Eye (tissue), 1 donor: ENCODE measurements around the gene TULP4.
A peak's percentile ranks its signal among the peaks of the same experiment; 100 is the strongest.
"Not testable (repeated sequence)": the region's sequence is repeated elsewhere in the genome, so short reads cannot be mapped to it uniquely, and the experiment has no call there.

Experiments used
- DNase-seq: peaks from one replicate; pipeline ENCODE4 v3.0.0-alpha.2; 2015

The TULP4 gene

GRCh38 chr6:158514176-158514575, 201.9 kb downstream of the TULP4 start:
- DNase-seq = no peak

GRCh38 chr6:158514991-158515390, 202.7 kb downstream of the TULP4 start:
- no peak for DNase-seq

GRCh38 chr6:158516098-158516497, 203.8 kb downstream of the TULP4 start:
- DNase-seq = peak; percentile 61

- DNase-seq = no peak
These were observed 204.8 kb downstream of the TULP4 start for GRCh38 chr6:158517038-158517437.

GRCh38 chr6:158517581-158517980, 205.3 kb downstream of the TULP4 start:
- DNase-seq = peak; percentile 75

GRCh38 chr6:158518191-158519127, 206.2 kb downstream of the TULP4 start:
- DNase-seq = peak; percentile 78

GRCh38 chr6:158519300-158519699, 207.0 kb downstream of the TULP4 start:
- DNase-seq = no peak

GRCh38 chr6:158519761-158520160, 207.5 kb downstream of the TULP4 start:
- no peak for DNase-seq

GRCh38 chr6:158520975-158521374, 208.7 kb downstream of the TULP4 start:
- not testable (repeated sequence) for DNase-seq

GRCh38 chr6:158521759-158522158, 209.5 kb downstream of the TULP4 start:
- no peak for DNase-seq

- no peak for DNase-seq
These were observed 210.4 kb downstream of the TULP4 start for GRCh38 chr6:158522616-158523015.

GRCh38 chr6:158524311-158524710, 212.0 kb downstream of the TULP4 start:
- no peak for DNase-seq

- not testable (repeated sequence) for DNase-seq
These were observed 215.6 kb downstream of the TULP4 start for GRCh38 chr6:158527858-158528257.

GRCh38 chr6:158528826-158529225, 216.6 kb downstream of the TULP4 start:
- DNase-seq = no peak

GRCh38 chr6:158529629-158530028, 217.4 kb downstream of the TULP4 start:
- no peak for DNase-seq

GRCh38 chr6:158531566-158531965, 219.3 kb downstream of the TULP4 start:
- DNase-seq = no peak

- no peak for DNase-seq
These were observed 219.7 kb downstream of the TULP4 start for GRCh38 chr6:158531970-158532369.

- peak; percentile 89 for DNase-seq
These were observed 224.0 kb downstream of the TULP4 start for GRCh38 chr6:158536084-158536890.

- peak; percentile 80 for DNase-seq
These were observed 224.9 kb downstream of the TULP4 start for GRCh38 chr6:158536891-158537798.

GRCh38 chr6:158538741-158539140, 226.5 kb downstream of the TULP4 start:
- DNase-seq = no peak

- peak; percentile 69 for DNase-seq
These were observed 227.1 kb downstream of the TULP4 start for GRCh38 chr6:158539413-158539812.

- DNase-seq = no peak
These were observed 227.6 kb downstream of the TULP4 start for GRCh38 chr6:158539881-158540280.
